SK-MEL-5 (cell line): Measurements from ENCODE around the gene CEP43. TPM values are rescaled to one million over a fixed set of nuclear protein-coding genes. Genes with fewer than 3 reads are reported as not detected.

Experiments used
- DNase-seq: peaks from one replicate; pipeline ENCODE4 v3.0.0-alpha.2; 2016; ENCODE audit warnings: low read depth, low spot score
- in situ Hi-C: cut with HindIII; loops from 2 replicates; pipeline ENCODE4 v1.10.0; 2016; ENCODE audit warnings: low sequenced_read_pairs, high pct_unique_total_duplicates, low pct_unique_long_range_greater_than_20kb
- total RNA-seq: library from RNA; depleted of rRNA; stranded (reverse); fragments of >200 nt; shearing (Covaris generic); gene quantifications from 2 replicates; pipeline ENCODE4 v1.2.3, GENCODE V29; 2014

Gene CEP43
- total RNA-seq, 1 experiment from 2014 or later, result 13.2 TPM

DNA sequence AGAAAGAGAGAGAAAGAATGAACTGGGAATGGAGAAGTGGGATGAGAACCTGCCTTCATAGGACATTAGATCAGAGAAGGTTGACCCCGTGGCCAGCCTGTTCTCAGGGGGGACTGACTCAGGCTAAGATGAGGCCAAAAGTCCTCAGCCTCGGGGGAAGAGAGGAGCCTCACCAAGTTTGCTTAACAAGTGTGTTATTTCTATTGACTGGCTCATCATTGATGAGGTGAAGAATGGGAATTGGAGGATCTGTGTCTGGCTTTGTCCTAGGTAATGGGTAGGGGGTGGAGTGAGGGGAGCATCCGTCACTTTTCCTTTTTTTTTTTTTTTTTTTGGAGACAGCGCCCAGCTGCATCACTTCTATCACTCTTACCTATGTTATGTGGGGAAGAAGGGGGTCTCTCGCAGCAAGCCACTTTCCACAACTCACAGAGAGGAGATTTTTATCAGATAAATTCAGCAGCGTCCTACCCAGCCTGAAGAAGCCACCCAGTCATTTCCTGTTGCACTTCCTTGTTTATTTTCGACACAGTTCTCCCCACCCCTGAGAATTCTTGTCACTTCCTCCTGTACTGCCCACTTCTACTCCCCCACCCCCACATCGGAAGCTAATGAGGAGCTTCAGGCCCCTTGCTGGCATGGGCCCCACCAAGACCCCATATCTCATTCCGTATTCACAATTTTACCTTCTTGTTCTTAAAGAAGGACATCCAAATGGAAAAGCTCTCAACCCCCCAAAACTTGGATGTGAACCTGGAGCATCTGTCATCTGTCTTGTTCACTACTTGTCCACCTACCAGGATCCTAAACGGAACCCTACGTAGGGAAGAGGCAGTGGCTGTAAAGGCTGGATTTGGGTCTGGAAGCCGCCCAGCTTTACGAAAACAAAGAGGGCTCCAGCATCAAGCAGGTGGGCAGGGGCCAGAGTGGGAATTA, 40.0 kb upstream of the CEP43 start:
- in situ Hi-C loops, result no loop called here
- DNase-seq, result no peak

DNA sequence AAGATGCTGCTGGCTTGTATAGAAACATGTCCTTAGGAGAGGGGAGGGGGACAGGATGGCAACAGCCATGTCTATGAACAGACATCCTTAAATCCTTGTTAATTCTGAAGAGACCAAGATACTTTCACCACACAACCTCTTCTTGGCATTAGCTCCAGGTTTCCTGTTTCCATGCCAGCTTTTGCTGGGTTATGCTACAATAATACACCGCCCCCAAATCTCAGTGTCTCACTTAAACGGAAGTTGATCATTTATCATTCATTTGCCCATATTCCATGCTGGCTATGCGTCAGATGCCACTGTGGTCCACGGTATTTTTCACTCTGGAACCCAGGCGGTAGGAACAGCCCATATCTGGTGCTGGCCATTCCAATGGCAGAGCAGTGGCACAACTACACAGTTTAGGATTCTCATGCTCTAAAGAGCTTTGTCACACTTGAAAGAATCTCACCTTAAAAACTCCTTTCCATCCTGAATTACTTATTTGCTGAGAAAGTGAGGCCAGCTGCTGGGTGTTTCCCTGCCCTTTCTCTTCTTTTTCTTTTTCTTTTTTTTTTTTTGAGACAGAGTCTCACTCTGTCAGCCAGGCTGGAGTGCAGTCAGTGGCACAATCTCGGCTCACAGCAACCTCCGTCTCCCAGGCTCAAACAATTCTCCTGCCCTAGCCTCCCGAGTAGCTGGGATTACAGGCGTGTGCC, 39.1 kb upstream of the CEP43 start:
- in situ Hi-C loops, result no loop called here
- no peak for DNase-seq

DNA sequence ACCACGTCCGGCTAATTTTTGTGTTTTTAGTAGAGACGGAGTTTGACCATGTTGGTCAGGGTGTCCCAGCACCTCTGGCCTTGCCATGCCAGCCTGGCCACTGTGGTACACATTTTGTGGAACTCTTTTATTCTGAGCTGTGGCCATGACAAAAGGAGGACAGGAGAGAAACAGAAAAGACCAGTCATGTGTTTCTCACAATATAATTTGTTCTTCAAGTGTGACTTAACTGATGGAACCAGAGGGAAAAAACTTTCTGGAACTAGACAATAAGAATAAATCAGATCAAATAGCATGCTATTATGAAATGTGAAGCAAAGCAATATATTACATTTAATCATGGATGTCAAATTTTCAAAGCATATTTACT, 38.6 kb upstream of the CEP43 start:
- no peak for DNase-seq

DNA sequence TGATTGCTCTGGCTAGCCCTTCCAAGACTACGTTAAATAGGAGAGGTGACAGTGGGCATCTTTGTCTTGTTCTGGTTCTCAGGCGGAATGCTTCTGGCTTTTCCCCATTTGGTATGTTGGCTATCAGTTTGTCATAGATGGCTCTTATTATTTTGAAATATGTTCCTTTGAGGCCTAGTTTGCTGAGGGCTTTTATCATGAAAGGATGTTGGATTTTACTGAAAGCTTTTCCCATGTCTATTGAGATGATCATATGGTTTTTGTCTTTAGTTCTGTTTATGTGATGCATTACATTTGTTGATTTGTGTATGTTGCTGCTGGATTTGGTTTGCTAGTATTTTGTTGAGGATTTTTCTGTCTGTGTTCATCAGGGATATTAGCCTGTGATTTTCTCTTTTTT, 32.9 kb upstream of the CEP43 start:
- in situ Hi-C loops, result no loop called here
- no peak for DNase-seq

More for the DNA sequence above, 38.6 kb upstream of the CEP43 start:
- in situ Hi-C loops, result no loop called here

- DNase-seq, result no peak
- in situ Hi-C loops, result no loop called here
Observed at GRCh38 chr6:166969390-166970002, 29.7 kb upstream of the CEP43 start.

DNA sequence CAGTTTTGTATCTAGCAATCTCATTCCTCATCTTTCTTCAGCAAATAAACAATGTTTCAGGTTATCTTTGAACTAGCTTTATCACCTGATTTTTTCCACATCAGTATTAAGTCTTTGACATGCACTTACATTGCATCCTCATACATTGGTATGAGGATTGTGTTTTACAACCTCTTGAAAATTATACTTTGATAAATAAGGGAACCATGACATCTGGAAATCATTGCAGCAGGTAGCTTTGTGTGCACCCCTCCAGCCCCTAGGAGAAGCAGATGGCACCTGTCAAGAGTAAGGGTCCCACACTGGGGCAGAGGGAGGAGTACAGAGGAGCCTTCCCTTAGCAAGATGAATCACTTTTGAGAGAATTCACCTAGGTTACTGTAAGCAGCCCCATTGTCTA, 29.1 kb upstream of the CEP43 start:
- DNase-seq, result no peak
- in situ Hi-C loops, result no loop called here

DNA sequence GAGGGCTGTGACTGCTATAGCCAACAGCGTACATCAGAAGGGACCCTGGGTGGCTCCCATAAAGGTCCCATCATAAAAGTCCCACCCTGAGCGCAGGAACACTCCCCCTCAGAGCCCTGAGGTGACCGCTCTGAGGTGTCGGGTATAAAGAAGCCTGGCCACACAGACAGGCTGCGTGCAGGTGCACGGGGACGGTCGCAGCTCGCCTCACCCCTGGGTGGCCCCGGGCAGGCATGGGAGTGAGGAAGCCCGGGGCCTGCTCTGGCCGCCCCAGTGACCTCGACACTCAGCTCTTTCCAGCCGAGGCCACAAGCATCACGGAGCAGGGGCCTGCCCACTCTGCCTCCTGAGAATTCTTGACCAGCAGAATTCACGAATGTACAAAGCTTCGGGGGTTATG, 28.4 kb upstream of the CEP43 start:
- in situ Hi-C loops, result no loop called here
- DNase-seq, result no peak

DNA sequence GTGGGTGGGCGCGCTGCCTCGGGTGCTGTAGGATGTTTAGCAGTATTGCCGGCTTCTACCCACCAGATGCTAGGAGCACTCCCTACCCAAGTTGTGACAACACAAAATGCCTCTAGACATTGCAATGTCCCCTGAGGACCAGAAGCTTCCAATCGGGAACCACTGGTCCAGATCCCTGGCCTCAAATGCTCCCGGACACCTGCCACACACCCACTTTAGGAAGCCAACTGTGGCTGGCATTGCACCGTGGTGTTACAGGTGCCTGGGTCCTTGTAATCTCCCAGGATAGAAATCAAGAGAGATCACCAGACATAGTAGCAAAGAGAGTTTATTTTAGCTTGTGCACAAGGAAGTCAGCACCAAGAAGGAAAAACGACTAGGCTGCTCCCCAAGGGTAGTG, 27.9 kb upstream of the CEP43 start:
- in situ Hi-C loops, result no loop called here

GRCh38 chr6:166972101-166972500, 27.1 kb upstream of the CEP43 start:
- in situ Hi-C loops, result no loop called here
- no peak for DNase-seq

More for the DNA sequence above, 27.9 kb upstream of the CEP43 start:
- no peak for DNase-seq

DNA sequence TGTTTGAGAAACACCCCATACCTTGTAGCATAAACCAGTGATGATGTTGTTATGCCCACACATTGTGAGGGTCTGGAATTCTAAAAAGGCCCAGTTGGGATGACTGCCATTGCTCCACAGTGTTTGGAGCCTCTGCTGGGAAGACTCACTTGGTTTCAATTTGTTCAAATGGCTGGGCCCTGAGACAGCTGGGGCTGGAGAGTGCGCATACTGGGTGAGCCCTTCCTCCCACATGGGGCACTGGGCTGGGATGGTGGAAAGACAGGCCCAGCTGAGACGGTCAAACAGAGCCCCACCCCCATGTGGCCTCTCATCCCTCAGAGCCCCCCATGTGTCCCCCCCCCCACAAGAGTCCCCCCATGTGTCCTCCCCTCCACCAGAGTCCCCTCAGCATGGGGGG, 22.6 kb upstream of the CEP43 start:
- in situ Hi-C loops, result no loop called here
- no peak for DNase-seq

- in situ Hi-C loops, result no loop called here
- no peak for DNase-seq
Observed at GRCh38 chr6:166977621-166978525, 21.3 kb upstream of the CEP43 start.

DNA sequence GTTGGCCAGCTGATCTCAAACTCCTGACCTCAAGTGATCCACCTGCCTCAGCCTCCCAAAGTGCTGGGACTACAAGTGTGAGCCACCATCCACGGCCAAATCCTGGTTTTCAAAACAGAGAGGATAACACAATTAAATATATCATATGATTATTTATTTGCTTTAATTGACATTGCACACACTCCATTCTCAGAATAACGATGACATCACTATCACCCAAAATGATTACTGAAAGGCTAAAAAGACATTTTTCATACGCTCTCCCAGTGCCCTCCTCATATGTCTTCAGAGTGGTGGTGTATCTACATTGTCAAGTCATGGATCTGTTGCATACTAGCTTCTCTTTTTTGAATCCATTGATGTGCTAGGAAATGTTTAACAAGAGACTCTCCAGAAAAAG, 18.5 kb upstream of the CEP43 start:
- in situ Hi-C loops, result no loop called here
- DNase-seq, result no peak

GRCh38 chr6:166987448-166987847, 11.7 kb upstream of the CEP43 start:
- no peak for DNase-seq
- in situ Hi-C loops, result no loop called here

DNA sequence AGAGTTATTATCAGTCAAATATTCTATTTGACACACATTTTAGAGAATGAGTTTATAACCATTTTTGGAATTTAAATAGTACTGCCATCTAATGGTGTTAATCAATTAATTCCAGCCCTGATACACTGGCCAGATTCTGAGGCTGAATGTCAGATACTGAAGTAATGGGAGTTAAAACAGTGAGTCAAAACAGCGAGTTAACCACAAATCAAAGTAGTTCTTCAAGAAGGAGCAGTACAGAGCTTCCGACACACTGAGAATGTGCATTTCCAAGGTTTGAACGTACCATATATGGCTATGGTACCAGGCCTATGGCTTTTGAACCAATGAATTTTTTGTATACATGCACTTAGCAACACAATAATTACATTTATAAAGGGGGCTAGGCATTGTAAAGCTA, 11.3 kb upstream of the CEP43 start:
- in situ Hi-C loops, result no loop called here
- no peak for DNase-seq

GRCh38 chr6:166988674-166989201, 10.5 kb upstream of the CEP43 start:
- DNase-seq, result no peak
- in situ Hi-C loops, result no loop called here

DNA sequence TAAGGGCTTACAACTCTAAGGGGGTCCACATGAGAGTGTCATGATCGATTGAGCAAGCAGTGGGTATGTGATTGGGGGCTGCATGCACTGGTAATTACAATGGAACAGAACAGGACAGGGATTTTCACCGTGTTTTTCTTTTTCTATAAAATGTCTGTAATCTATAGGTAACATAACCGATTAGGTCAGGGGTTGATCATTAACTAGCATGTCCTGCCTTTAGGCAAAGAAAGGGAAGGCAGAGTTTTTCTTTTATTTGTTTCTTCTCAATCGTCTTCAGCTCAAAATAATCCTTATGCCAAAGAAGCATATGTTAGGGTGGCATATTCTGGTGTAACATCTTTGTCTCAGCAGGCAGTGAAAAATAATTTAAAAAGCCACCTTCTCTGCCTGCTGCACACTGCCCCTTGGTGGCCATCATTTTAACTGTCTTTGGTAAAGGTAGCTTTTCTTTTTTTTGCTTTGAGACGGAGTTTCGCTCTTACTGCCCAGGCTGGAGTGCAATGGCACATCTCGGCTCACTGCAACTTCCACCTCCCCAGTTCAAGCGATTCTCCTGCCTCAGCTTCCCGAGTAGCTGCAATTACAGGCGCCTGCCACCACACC, 9.7 kb upstream of the CEP43 start:
- in situ Hi-C loops, result no loop called here
- peak; percentile 51 for DNase-seq

DNA sequence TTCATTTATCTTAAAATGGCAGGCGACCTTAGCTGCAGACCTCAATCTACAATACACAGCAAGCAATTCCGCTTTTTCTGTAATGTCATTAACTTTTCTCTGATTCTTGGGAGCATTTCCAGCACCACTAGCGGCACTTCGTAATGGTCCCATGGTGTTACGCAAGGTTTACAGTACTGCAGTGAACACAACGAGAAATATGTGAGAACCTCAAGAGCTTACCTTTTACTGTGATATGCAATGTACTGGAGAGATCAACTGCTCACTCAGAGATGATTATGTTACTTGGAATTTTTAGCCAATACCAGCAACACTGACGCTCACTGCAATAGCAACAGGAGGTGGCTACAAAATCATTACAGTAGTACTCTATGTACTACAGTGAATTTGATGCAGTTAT, 2.8 kb upstream of the CEP43 start:
- no peak for DNase-seq

More for the DNA sequence above, 2.8 kb upstream of the CEP43 start:
- in situ Hi-C loops, result no loop called here
